ENCODE measurements around the gene ISCA2.

DNA sequence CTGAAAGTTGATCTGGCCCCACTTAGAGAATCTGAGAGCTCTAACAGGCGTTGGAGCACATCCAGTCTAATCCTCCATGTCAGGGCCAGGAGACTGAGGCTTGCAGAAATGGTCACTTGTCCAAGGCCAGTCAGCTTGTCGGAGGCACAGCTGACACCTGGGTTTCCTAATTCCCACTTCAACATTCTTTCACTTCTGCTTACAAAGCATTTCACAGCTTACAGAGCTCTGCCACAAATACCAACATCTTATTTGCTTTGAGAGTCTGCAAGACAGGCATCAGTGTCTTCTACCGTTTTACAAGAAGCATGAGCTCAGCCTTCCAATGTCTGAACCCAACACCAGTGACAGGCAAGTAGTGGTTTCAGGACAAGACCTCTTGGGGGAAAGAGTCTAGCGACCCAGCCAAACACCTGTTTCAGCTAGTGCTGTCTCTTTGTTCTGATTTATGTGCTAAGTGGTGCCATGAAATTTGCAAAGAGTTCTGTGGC, 31.8 kb downstream of the ISCA2 start:
- TF ChIP-seq, protein P1, sequence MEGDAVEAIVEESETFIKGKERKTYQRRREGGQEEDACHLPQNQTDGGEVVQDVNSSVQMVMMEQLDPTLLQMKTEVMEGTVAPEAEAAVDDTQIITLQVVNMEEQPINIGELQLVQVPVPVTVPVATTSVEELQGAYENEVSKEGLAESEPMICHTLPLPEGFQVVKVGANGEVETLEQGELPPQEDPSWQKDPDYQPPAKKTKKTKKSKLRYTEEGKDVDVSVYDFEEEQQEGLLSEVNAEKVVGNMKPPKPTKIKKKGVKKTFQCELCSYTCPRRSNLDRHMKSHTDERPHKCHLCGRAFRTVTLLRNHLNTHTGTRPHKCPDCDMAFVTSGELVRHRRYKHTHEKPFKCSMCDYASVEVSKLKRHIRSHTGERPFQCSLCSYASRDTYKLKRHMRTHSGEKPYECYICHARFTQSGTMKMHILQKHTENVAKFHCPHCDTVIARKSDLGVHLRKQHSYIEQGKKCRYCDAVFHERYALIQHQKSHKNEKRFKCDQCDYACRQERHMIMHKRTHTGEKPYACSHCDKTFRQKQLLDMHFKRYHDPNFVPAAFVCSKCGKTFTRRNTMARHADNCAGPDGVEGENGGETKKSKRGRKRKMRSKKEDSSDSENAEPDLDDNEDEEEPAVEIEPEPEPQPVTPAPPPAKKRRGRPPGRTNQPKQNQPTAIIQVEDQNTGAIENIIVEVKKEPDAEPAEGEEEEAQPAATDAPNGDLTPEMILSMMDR (IDR thresholded peaks at IDR 0.05): no peak
- TF ChIP-seq POLR2AphosphoS5 (IDR thresholded peaks at IDR 0.05): no peak
- no peak for TF ChIP-seq EP300 (IDR thresholded peaks at IDR 0.05)
